Spleen (tissue), 11 donors: ENCODE results near the gene MUC20. TPM values are rescaled to one million over a fixed set of nuclear protein-coding genes. Genes with fewer than 3 reads are reported as not detected.

Source experiments
- DNase-seq: peaks from one replicate; pipeline ENCODE4 v3.0.0-alpha.2; 2020
- H3K27ac ChIP-seq, 8 donors: fragments of 200-600 bp; sonication (generic) in 7 of 8; 1 replicate in 4 of 8; 2 replicates in 4 of 8; pipeline versions ENCODE4 v1.5.0 to v1.8.0; 2016 to 2021; ENCODE audit warnings: inconsistent platforms in 4 of 8, mild to moderate bottlenecking in 4 of 8, moderate library complexity in 1 of 8
- H3K27me3 ChIP-seq, 7 donors: fragments of 200-600 bp; sonication (generic) in 6 of 7; replicated peaks in 1 of 7; 1 replicate in 4 of 7; 2 replicates in 3 of 7; pipeline versions ENCODE4 v1.5.0 to v1.8.0; 2016 to 2021; ENCODE audit warnings: inconsistent platforms in 3 of 7, mild to moderate bottlenecking in 1 of 7
- H3K36me3 ChIP-seq, 6 donors: fragments of 200-600 bp; sonication (generic) in 5 of 6; 1 replicate in 4 of 6; 2 replicates in 2 of 6; pipeline versions ENCODE4 v1.5.0 to v1.8.0; 2016 to 2021; ENCODE audit warnings: inconsistent platforms in 2 of 6
- H3K4me1 ChIP-seq, 6 donors: fragments of 200-600 bp; sonication (generic) in 5 of 6; 1 replicate in 3 of 6; 2 replicates in 3 of 6; pipeline versions ENCODE4 v1.5.0 to v1.8.0; 2016 to 2021; ENCODE audit warnings: inconsistent platforms in 3 of 6
- H3K4me3 ChIP-seq, 8 donors: fragments of 200-600 bp; sonication (generic) in 7 of 8; 1 replicate in 4 of 8; 2 replicates in 4 of 8; pipeline versions ENCODE4 v1.5.0 to v1.8.0; 2016 to 2021; ENCODE audit warnings: inconsistent platforms in 4 of 8, mild to moderate bottlenecking in 4 of 8, moderate library complexity in 2 of 8
- H3K9me3 ChIP-seq, 8 donors: fragments of 200-600 bp; sonication (generic) in 7 of 8; 1 replicate in 4 of 8; 2 replicates in 4 of 8; pipeline versions ENCODE4 v1.5.0 to v1.8.0; 2016 to 2021; ENCODE audit warnings: inconsistent platforms in 4 of 8
- POLR2A ChIP-seq, 3 donors: fragments of 450-650 bp; IDR thresholded peaks; one replicate each; pipeline ENCODE4 v1.5.1; 2017; ENCODE audit warnings: antibody characterized with exemption in 3 of 3, mild to moderate bottlenecking in 1 of 3
- POLR2AphosphoS5 ChIP-seq, 3 donors: sonication (generic); formaldehyde crosslinking; IDR thresholded peaks; one replicate each; pipeline ENCODE4 v1.5.1; 2017; ENCODE audit warnings: antibody characterized with exemption in 3 of 3
- WGBS, 5 donors: extraction: QIAGEN DNeasy Blood & Tissue Kit in 3 of 5; methylation state at CpG; one replicate each; pipeline versions ENCODE4 v1.1.5 to v1.1.7; 2013 to 2018; 5-methylcytosine and 5-hydroxymethylcytosine counted together
- intact Hi-C: fragments of 100-400 bp; cut with DNase I; formaldehyde crosslinking; loops from one replicate; pipeline ENCODE4 v1.15.0; 2023; ENCODE audit warnings: low total_unique reads
- polyA plus RNA-seq, 3 donors: library from polyadenylated mRNA; stranded (reverse); fragments of 200-250 nt; gene quantifications; one replicate each; pipeline ENCODE4 v1.2.1, GENCODE V29; 2013
- total RNA-seq, 7 donors: library from RNA; depleted of rRNA in 3 of 7; stranded (reverse); fragments of >200 nt in 3 of 7; fragmentation: NEBNext Ultra II Directional in 4 of 7; extraction: Animal tissue kit (Norgen Biotek cat#: 25700) in 4 of 7; gene quantifications; one replicate each; pipeline versions ENCODE4 v1.1.0 to v1.2.1, GENCODE V29; 2016 to 2021
- TF ChIP-seq, protein P1 (sequence below), 11 experiments: fragments of 200-600 bp in 7 of 11; fragments of 450-650 bp in 4 of 11; sonication (generic) in 4 of 11; IDR thresholded peaks in 8 of 11; conservative IDR thresholded peaks in 3 of 11; 1 replicate in 7 of 11; 2 replicates in 4 of 11; pipeline versions ENCODE4 v1.4.0 to v1.8.0; 2016 to 2021; ENCODE audit warnings: antibody characterized with exemption in 11 of 11, inconsistent platforms in 4 of 11, mild to moderate bottlenecking in 1 of 11
- donor health status: healthy with polysubstance abuse.
- donor health status: DM: no; HTN: no; CAD: no; lungs with moderate emphysema.
- donor health status: DM: no; HTN: no; CAD: no.
- donor health status: Bipolar disorder and iron deficiency.
- donor health status: healthy.
- donor health status: DM: no; HTN: no; CAD: no.
- donor health status: DM: yes; HTN: yes; CAD: no.

Gene MUC20
- total and polyA plus RNA-seq, 10 donors = 0.38 to 13.6 (median 3.2) TPM

DNA sequence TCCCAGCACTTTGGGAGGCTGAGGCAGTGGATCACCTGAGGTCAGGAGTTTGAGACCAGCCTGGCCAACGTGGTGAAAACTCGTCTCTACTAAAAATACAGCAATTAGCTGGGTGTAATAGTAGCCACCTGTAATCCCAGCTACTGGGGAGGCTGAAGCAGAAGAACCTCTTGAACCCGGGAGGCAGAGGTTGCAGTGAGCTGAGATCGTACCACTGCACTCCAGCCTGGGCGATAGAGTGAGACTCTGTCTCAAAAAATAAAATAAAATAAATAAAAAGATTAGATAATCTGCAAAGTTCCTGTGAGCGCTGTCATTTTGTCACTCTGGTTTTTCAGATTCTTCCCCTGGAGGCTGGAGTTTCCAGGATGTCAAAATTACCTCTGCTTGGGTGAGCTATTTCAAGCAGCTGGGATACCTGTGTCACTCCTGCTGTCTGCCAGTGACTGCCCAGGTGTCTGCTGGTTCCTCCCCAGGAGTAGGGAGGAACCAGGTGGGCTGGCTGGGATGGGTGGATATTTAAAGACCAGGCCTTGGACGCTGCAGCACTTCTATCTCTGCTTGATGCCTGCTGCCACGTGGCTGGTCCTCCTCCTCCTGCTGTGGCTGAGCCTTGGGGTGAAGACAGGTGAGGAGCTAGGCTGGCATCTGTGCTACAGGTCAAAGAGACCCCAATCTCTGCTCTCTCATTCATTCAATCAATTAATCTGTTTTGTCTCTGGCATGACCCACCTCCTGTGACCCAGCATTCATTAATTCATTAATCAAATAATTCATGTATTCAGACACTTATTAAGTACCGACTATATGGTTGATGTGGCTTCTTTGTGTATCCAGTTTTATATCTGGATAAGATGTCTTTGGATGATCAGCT, 19.5 kb upstream of the MUC20 start:
- TF ChIP-seq, protein P1, sequence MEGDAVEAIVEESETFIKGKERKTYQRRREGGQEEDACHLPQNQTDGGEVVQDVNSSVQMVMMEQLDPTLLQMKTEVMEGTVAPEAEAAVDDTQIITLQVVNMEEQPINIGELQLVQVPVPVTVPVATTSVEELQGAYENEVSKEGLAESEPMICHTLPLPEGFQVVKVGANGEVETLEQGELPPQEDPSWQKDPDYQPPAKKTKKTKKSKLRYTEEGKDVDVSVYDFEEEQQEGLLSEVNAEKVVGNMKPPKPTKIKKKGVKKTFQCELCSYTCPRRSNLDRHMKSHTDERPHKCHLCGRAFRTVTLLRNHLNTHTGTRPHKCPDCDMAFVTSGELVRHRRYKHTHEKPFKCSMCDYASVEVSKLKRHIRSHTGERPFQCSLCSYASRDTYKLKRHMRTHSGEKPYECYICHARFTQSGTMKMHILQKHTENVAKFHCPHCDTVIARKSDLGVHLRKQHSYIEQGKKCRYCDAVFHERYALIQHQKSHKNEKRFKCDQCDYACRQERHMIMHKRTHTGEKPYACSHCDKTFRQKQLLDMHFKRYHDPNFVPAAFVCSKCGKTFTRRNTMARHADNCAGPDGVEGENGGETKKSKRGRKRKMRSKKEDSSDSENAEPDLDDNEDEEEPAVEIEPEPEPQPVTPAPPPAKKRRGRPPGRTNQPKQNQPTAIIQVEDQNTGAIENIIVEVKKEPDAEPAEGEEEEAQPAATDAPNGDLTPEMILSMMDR (IDR thresholded peaks at IDR 0.05 in 8 of 11, conservative IDR thresholded peaks at IDR 0.05 in 3 of 11) = no peak
- no peak for TF ChIP-seq POLR2A (IDR thresholded peaks at IDR 0.05)
- peak in 1 of 3 donors; percentile 45 for TF ChIP-seq POLR2AphosphoS5 (IDR thresholded peaks at IDR 0.05)
- 79 to 85% (median 83%) methylated on average over 9 of the region's 9 CpGs for WGBS, 5 donors
- Histone ChIP-seq H3K27ac (no peak overlapping the region), H3K4me3 (no peak overlapping the region), H3K4me1 (peaks cover 0 to 5% (median 0%) of the 10 kb centered on the region in 6 donors), H3K27me3 (no peaks in the 10 kb centered on the region), H3K36me3 (peaks cover 0 to 23% (median 8%) of the 10 kb centered on the region in 6 donors), H3K9me3 (no peaks in the 10 kb centered on the region)
- no peak for DNase-seq
- intact Hi-C loops = no loop called here

DNA sequence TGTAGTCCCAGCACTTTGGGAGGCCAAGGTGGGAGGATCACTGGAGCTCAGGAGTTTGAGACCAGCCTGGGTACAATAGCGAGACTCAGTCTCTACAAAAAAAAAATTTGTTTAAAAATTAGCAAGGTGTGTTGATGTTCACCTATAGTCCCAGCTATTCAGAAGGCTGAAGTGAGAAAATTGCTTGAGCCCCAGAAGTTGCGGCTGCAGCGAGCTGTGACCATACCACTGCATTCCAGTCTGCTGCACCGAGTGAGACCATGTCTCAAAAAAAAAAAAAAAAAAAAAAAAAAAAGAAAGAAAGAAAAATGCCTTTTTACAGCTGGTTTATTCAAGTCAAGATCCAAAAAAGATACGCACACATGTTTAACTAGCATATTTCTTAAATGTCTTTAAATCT, 17.0 kb upstream of the MUC20 start:
- Histone ChIP-seq H3K27me3 (no peaks in the 10 kb centered on the region), H3K4me3 (no peak overlapping the region), H3K27ac (no peak overlapping the region), H3K9me3 (no peaks in the 10 kb centered on the region), H3K4me1 (no peaks in the 10 kb centered on the region), H3K36me3 (peaks cover 0 to 14% (median 4%) of the 10 kb centered on the region in 6 donors)
- WGBS, 5 donors = 87 to 91% (median 90%) methylated on average over 5 of the region's 5 CpGs
- no peak for DNase-seq
- intact Hi-C loops = no loop called here
- TF ChIP-seq POLR2A (IDR thresholded peaks at IDR 0.05) = no peak
- TF ChIP-seq, protein P1 (IDR thresholded peaks at IDR 0.05 in 8 of 11, conservative IDR thresholded peaks at IDR 0.05 in 3 of 11) = no peak
- no peak for TF ChIP-seq POLR2AphosphoS5 (IDR thresholded peaks at IDR 0.05)

DNA sequence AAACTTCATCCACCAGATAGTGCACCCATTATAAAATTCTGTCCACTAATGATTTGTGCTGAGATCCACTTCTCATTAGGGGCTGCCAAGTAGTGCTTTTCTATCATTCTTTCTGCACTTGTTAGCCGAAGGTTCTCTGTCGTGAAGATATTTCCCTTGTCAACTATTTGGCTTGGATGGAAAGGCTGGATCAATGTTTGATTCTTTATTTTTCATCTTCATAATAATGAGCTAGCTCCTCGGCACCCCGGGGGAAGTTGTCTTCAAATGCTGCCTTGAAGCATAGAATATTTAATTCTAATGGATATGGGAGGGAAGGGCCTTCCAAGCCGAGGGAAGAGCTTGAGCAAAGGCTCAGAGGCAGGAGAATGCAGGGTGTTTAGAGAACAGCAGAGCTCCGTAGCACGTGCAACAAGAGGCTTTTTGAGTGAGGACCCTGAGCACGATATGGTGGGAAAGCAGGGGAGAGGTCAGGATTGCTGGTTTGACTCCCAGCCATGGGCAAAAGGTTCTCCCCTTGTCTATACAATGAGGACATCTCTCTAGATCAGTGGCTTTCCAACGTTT, 16.3 kb upstream of the MUC20 start:
- Histone ChIP-seq H3K9me3 (no peaks in the 10 kb centered on the region), H3K4me1 (no peaks in the 10 kb centered on the region), H3K36me3 (peaks cover 0 to 15% (median 4%) of the 10 kb centered on the region in 6 donors), H3K27ac (no peak overlapping the region), H3K27me3 (no peaks in the 10 kb centered on the region), H3K4me3 (no peak overlapping the region)
- 68 to 73% (median 69%) methylated on average over 9 of the region's 9 CpGs for WGBS, 5 donors
- no peak for DNase-seq
- TF ChIP-seq, protein P1 (IDR thresholded peaks at IDR 0.05 in 8 of 11, conservative IDR thresholded peaks at IDR 0.05 in 3 of 11) = no peak
- TF ChIP-seq POLR2AphosphoS5 (IDR thresholded peaks at IDR 0.05) = no peak
- no peak for TF ChIP-seq POLR2A (IDR thresholded peaks at IDR 0.05)
- intact Hi-C loops = no loop called here
